Spleen (tissue), 11 donors: ENCODE data around the gene MGMT. TPM values are rescaled to one million over a fixed set of nuclear protein-coding genes. Genes with fewer than 3 reads are reported as not detected.

Experiments used
- DNase-seq: peaks from one replicate; pipeline ENCODE4 v3.0.0-alpha.2; 2020
- H3K27ac ChIP-seq, 8 donors: fragments of 200-600 bp; sonication (generic) in 7 of 8; 1 replicate in 4 of 8; 2 replicates in 4 of 8; pipeline versions ENCODE4 v1.5.0 to v1.8.0; 2016 to 2021; ENCODE audit warnings: inconsistent platforms in 4 of 8, mild to moderate bottlenecking in 4 of 8, moderate library complexity in 1 of 8
- H3K27me3 ChIP-seq, 7 donors: fragments of 200-600 bp; sonication (generic) in 6 of 7; replicated peaks in 1 of 7; 1 replicate in 4 of 7; 2 replicates in 3 of 7; pipeline versions ENCODE4 v1.5.0 to v1.8.0; 2016 to 2021; ENCODE audit warnings: inconsistent platforms in 3 of 7, mild to moderate bottlenecking in 1 of 7
- H3K36me3 ChIP-seq, 6 donors: fragments of 200-600 bp; sonication (generic) in 5 of 6; 1 replicate in 4 of 6; 2 replicates in 2 of 6; pipeline versions ENCODE4 v1.5.0 to v1.8.0; 2016 to 2021; ENCODE audit warnings: inconsistent platforms in 2 of 6
- H3K4me1 ChIP-seq, 6 donors: fragments of 200-600 bp; sonication (generic) in 5 of 6; 1 replicate in 3 of 6; 2 replicates in 3 of 6; pipeline versions ENCODE4 v1.5.0 to v1.8.0; 2016 to 2021; ENCODE audit warnings: inconsistent platforms in 3 of 6
- H3K4me3 ChIP-seq, 8 donors: fragments of 200-600 bp; sonication (generic) in 7 of 8; 1 replicate in 4 of 8; 2 replicates in 4 of 8; pipeline versions ENCODE4 v1.5.0 to v1.8.0; 2016 to 2021; ENCODE audit warnings: inconsistent platforms in 4 of 8, mild to moderate bottlenecking in 4 of 8, moderate library complexity in 2 of 8
- H3K9me3 ChIP-seq, 8 donors: fragments of 200-600 bp; sonication (generic) in 7 of 8; 1 replicate in 4 of 8; 2 replicates in 4 of 8; pipeline versions ENCODE4 v1.5.0 to v1.8.0; 2016 to 2021; ENCODE audit warnings: inconsistent platforms in 4 of 8
- CTCF ChIP-seq, 11 experiments: fragments of 200-600 bp in 7 of 11; fragments of 450-650 bp in 4 of 11; sonication (generic) in 4 of 11; IDR thresholded peaks in 8 of 11; conservative IDR thresholded peaks in 3 of 11; 1 replicate in 7 of 11; 2 replicates in 4 of 11; pipeline versions ENCODE4 v1.4.0 to v1.8.0; 2016 to 2021; ENCODE audit warnings: antibody characterized with exemption in 11 of 11, inconsistent platforms in 4 of 11, mild to moderate bottlenecking in 1 of 11
- POLR2A ChIP-seq, 3 donors: fragments of 450-650 bp; IDR thresholded peaks; one replicate each; pipeline ENCODE4 v1.5.1; 2017; ENCODE audit warnings: antibody characterized with exemption in 3 of 3, mild to moderate bottlenecking in 1 of 3
- POLR2AphosphoS5 ChIP-seq, 3 donors: sonication (generic); formaldehyde crosslinking; IDR thresholded peaks; one replicate each; pipeline ENCODE4 v1.5.1; 2017; ENCODE audit warnings: antibody characterized with exemption in 3 of 3
- WGBS, 5 donors: extraction: QIAGEN DNeasy Blood & Tissue Kit in 3 of 5; methylation state at CpG; one replicate each; pipeline versions ENCODE4 v1.1.5 to v1.1.7; 2013 to 2018; 5-methylcytosine and 5-hydroxymethylcytosine counted together
- intact Hi-C: fragments of 100-400 bp; cut with DNase I; formaldehyde crosslinking; loops from one replicate; pipeline ENCODE4 v1.15.0; 2023; ENCODE audit warnings: low total_unique reads
- polyA plus RNA-seq, 3 donors: library from polyadenylated mRNA; stranded (reverse); fragments of 200-250 nt; gene quantifications; one replicate each; pipeline ENCODE4 v1.2.1, GENCODE V29; 2013
- total RNA-seq, 7 donors: library from RNA; depleted of rRNA in 3 of 7; stranded (reverse); fragments of >200 nt in 3 of 7; fragmentation: NEBNext Ultra II Directional in 4 of 7; extraction: Animal tissue kit (Norgen Biotek cat#: 25700) in 4 of 7; gene quantifications; one replicate each; pipeline versions ENCODE4 v1.1.0 to v1.2.1, GENCODE V29; 2016 to 2021
- donor health status: healthy with polysubstance abuse.
- donor health status: DM: no; HTN: no; CAD: no; lungs with moderate emphysema.
- donor health status: DM: no; HTN: no; CAD: no.
- donor health status: Bipolar disorder and iron deficiency.
- donor health status: healthy.
- donor health status: DM: no; HTN: no; CAD: no.
- donor health status: DM: yes; HTN: yes; CAD: no.

Gene MGMT
- total and polyA plus RNA-seq, 10 donors: 14.3 to 33.4 (median 21.7) TPM

- Histone ChIP-seq H3K36me3 (peaks cover 0 to 20% (median 0%) of the 10 kb centered on the region in 6 donors), H3K9me3 (peaks cover 16 to 78% (median 59%) of the 10 kb centered on the region in 8 donors), H3K27me3 (no peaks in the 10 kb centered on the region), H3K4me1 (no peaks in the 10 kb centered on the region), H3K27ac (no peak overlapping the region), H3K4me3 (no peak overlapping the region)
- intact Hi-C loops: no loop called here
- 95 to 99% (median 97%) methylated on average over 13 of the region's 13 CpGs for WGBS, 5 donors
- TF ChIP-seq POLR2A (IDR thresholded peaks at IDR 0.05) (no peak), POLR2AphosphoS5 (IDR thresholded peaks at IDR 0.05) (no peak), CTCF (IDR thresholded peaks at IDR 0.05 in 8 of 11, conservative IDR thresholded peaks at IDR 0.05 in 3 of 11) (no peak)
- DNase-seq: peak; percentile 32
Measured at GRCh38 chr10:129745186-129745750, 278.2 kb downstream of the MGMT start.

GRCh38 chr10:129754211-129755050 lies 287.4 kb downstream of the MGMT start:
- DNase-seq: peak; percentile 20
- TF ChIP-seq POLR2A (IDR thresholded peaks at IDR 0.05): no peak
- no peak for TF ChIP-seq POLR2AphosphoS5 (IDR thresholded peaks at IDR 0.05)
- TF ChIP-seq CTCF (IDR thresholded peaks at IDR 0.05 in 8 of 11, conservative IDR thresholded peaks at IDR 0.05 in 3 of 11): no peak
- Histone ChIP-seq H3K27me3 (no peaks in the 10 kb centered on the region), H3K36me3 (peaks cover 0 to 28% (median 8%) of the 10 kb centered on the region in 6 donors), H3K4me3 (no peak overlapping the region), H3K9me3 (peaks cover 9 to 54% (median 47%) of the 10 kb centered on the region in 8 donors), H3K4me1 (peaks cover 0 to 15% (median 0%) of the 10 kb centered on the region in 6 donors), H3K27ac (no peak overlapping the region)
- intact Hi-C loops: no loop called here
- 77 to 93% (median 80%) methylated on average over 11 of the region's 11 CpGs for WGBS, 5 donors

- Histone ChIP-seq H3K27ac (no peak overlapping the region), H3K9me3 (peaks cover 7 to 47% (median 40%) of the 10 kb centered on the region in 8 donors), H3K27me3 (no peaks in the 10 kb centered on the region), H3K36me3 (peaks cover 0 to 35% (median 15%) of the 10 kb centered on the region in 6 donors), H3K4me1 (peaks cover 0 to 15% (median 0%) of the 10 kb centered on the region in 6 donors), H3K4me3 (no peak overlapping the region)
- TF ChIP-seq CTCF (IDR thresholded peaks at IDR 0.05 in 8 of 11, conservative IDR thresholded peaks at IDR 0.05 in 3 of 11): no peak
- no peak for TF ChIP-seq POLR2A (IDR thresholded peaks at IDR 0.05)
- no peak for TF ChIP-seq POLR2AphosphoS5 (IDR thresholded peaks at IDR 0.05)
- 67 to 100% (median 91%) methylated on average over 2 of the region's 2 CpGs for WGBS, 5 donors
- peak; percentile 19 for DNase-seq
- intact Hi-C loops: no loop called here
Measured at GRCh38 chr10:129755158-129755591, 288.1 kb downstream of the MGMT start.

- intact Hi-C loops: no loop called here
- Histone ChIP-seq H3K27me3 (no peaks in the 10 kb centered on the region), H3K36me3 (peaks cover 0 to 39% (median 18%) of the 10 kb centered on the region in 6 donors), H3K4me1 (peaks cover 0 to 15% (median 0%) of the 10 kb centered on the region in 6 donors), H3K27ac (no peak overlapping the region), H3K4me3 (no peak overlapping the region), H3K9me3 (peaks cover 4 to 42% (median 35%) of the 10 kb centered on the region in 8 donors)
- 87 to 97% (median 95%) methylated on average over 9 of the region's 9 CpGs for WGBS, 5 donors
- peak; percentile 54 for DNase-seq
- TF ChIP-seq POLR2A (IDR thresholded peaks at IDR 0.05): no peak
Measured at GRCh38 chr10:129755621-129756020, 288.6 kb downstream of the MGMT start.
